HL-60 (cell line): ENCODE results near the gene CDK5RAP1.

Experiments used
- DNase-seq, 2 experiments: peaks; one replicate each; pipeline ENCODE4 v3.0.0-alpha.2; 2010 to 2020; ENCODE audit warnings: low read depth in 1 of 2, low spot score in 1 of 2
- H3K27ac ChIP-seq: fragments of 250-450 bp; sonication (Bioruptor Pico); replicated peaks from 2 replicates; pipeline ENCODE4 v1.5.1; 2020; ENCODE audit warnings: mild to moderate bottlenecking, moderate library complexity
- H3K27me3 ChIP-seq: fragments of 250-450 bp; sonication (Bioruptor Pico); 2 replicates; pipeline ENCODE4 v1.5.1; 2021; ENCODE audit warnings: mild to moderate bottlenecking, moderate library complexity; ENCODE audit not compliant: insufficient read depth, poor library complexity, severe bottlenecking
- H3K4me3 ChIP-seq: replicated peaks from 2 replicates; pipeline ENCODE4 v1.5.1; 2011; ENCODE audit warnings: mild to moderate bottlenecking, control low read depth, low read length; ENCODE audit not compliant: insufficient read depth
- CTCF ChIP-seq: IDR thresholded peaks from one replicate; pipeline ENCODE4 v1.5.1; 2011; ENCODE audit warnings: low read length, control low read depth, inconsistent platforms; ENCODE audit not compliant: insufficient read depth
- GABPA ChIP-seq: IDR thresholded peaks from 2 replicates; pipeline ENCODE4 v1.6.1; 2012; ENCODE audit warnings: low read depth
- POLR2AphosphoS5 ChIP-seq: IDR thresholded peaks from 2 replicates; pipeline ENCODE4 v1.6.1; 2012; ENCODE audit warnings: low read depth
- REST ChIP-seq: IDR thresholded peaks from 2 replicates; pipeline ENCODE4 v1.6.1; 2012; ENCODE audit warnings: low read depth; ENCODE audit not compliant: insufficient replicate concordance
- SPI1 ChIP-seq: IDR thresholded peaks from 2 replicates; pipeline ENCODE4 v1.6.1; 2012; ENCODE audit warnings: low read depth, mild to moderate bottlenecking, borderline replicate concordance

The CDK5RAP1 gene

GRCh38 chr20:33343521-33343920 lies 57.8 kb downstream of the CDK5RAP1 start:
- H3K27ac ChIP-seq, result no peak overlapping the region
- DNase-seq, result no peak
- no peaks in the 10 kb centered on the region for H3K27me3 ChIP-seq
- TF ChIP-seq REST, result no peak
- TF ChIP-seq CTCF, result no peak
- no peak for TF ChIP-seq SPI1
- no peak for TF ChIP-seq GABPA
- no peak for TF ChIP-seq POLR2AphosphoS5
- H3K4me3 ChIP-seq, result no peak overlapping the region

- no peak for DNase-seq
- TF ChIP-seq SPI1 (no peak), CTCF (no peak), POLR2AphosphoS5 (no peak), GABPA (no peak), REST (no peak)
- Histone ChIP-seq H3K4me3 (no peak overlapping the region), H3K27ac (no peak overlapping the region), H3K27me3 (no peaks in the 10 kb centered on the region)
These were observed 61.7 kb downstream of the CDK5RAP1 start for GRCh38 chr20:33339515-33340058.

- Histone ChIP-seq H3K27ac (no peak overlapping the region), H3K27me3 (no peaks in the 10 kb centered on the region), H3K4me3 (no peak overlapping the region)
- TF ChIP-seq CTCF (no peak), SPI1 (no peak), POLR2AphosphoS5 (no peak), REST (no peak), GABPA (no peak)
- no peak for DNase-seq
These were observed 62.7 kb downstream of the CDK5RAP1 start for GRCh38 chr20:33338467-33339258.
